ENCODE results near the gene SLCO2A1.
"Not testable (repeated sequence)": the region's sequence is repeated elsewhere in the genome, so short reads cannot be mapped to it uniquely, and the experiment has no call there.

The SLCO2A1 gene

DNA sequence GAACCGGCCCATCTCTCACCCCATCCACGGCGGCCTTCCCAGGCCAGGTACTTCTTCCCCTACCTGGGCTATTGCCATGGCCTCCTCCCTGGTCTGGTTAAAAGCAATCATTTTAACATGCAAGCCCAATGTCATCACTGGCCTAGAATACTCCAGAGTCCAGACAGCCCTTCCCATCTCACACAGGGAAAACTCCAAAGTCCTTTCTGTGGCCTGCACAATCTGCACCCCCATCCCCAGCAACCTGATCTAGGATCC, 45.8 kb upstream of the SLCO2A1 start:
- no peak for DNase-seq (ENCODE audit: low read depth)
- H3K4me3 ChIP-seq (ENCODE audit: control insufficient read depth, low read depth, low read length) = no peak overlapping the region
- no peak for TF ChIP-seq CTCF (IDR thresholded peaks at IDR 0.05; ENCODE audit: control insufficient read depth, insufficient read depth, low read depth, low read length, missing control alignments)

DNA sequence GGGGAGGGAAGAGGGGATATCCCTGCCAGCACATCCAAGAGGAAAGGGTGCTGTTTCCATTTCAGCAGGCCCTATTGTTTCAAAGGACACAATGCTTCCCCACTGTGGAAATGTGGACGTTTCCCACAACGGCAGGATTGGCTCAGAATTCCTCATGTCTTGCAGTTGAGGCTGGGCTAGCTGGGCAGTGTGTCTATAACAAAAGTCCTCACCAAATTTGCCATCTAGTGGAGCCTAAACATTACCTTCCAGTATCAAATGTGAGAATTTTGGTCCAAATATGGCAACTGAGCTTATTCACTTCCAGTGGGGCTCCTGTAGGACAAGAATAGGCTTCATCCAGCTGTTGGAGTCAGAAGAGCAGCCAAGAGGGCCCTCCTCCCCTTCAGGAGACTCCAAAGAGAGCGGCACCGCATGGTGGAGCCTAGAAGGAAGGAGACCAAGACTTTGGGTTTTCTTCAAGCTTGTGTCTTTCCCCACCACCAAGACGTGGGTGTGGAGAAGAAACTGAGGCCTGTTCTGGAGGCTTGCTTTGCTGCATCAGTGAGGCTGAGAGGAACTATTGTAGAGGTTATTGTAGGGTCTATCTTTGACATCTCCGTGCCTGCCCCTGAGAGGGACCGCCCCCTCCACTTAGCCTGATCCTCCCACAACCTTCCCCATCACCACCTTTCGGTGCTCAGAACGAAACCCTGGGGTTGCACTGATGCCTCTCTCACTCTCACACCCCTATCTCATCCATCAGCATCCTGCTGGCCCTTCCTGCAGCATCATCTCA, 45.3 kb upstream of the SLCO2A1 start:
- no peak overlapping the region for H3K4me3 ChIP-seq (ENCODE audit: control insufficient read depth, low read depth, low read length)
- no peak for DNase-seq (ENCODE audit: low read depth)
- no peak for TF ChIP-seq CTCF (IDR thresholded peaks at IDR 0.05; ENCODE audit: control insufficient read depth, insufficient read depth, low read depth, low read length, missing control alignments)

GRCh38 chr3:134074001-134074789, 44.5 kb upstream of the SLCO2A1 start:
- no peak for TF ChIP-seq CTCF (IDR thresholded peaks at IDR 0.05; ENCODE audit: control insufficient read depth, insufficient read depth, low read depth, low read length, missing control alignments)

DNA sequence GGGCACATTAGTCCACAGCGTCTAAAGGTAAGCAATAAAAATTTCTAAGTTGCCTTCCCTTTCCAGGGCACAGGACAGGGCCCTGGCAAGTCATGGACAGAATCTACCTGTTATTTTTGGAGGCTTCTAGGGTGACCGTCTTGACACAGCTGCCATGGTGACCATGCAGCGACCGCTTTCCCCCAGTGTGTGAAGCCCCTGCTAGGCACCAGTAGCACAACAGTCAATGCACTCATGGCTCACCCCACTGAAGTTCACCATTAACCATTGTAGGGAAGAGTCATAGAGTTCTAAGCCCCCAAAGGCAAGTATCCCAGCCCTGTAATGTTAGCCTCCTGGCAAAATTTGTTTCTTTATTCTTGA, 43.8 kb upstream of the SLCO2A1 start:
- TF ChIP-seq CTCF (IDR thresholded peaks at IDR 0.05; ENCODE audit: control insufficient read depth, insufficient read depth, low read depth, low read length, missing control alignments) = no peak
- no peak overlapping the region for H3K4me3 ChIP-seq (ENCODE audit: control insufficient read depth, low read depth, low read length)
- no peak for DNase-seq (ENCODE audit: low read depth)

More at GRCh38 chr3:134074001-134074789, 44.5 kb upstream of the SLCO2A1 start:
- H3K4me3 ChIP-seq (ENCODE audit: control insufficient read depth, low read depth, low read length) = no peak overlapping the region
- DNase-seq (ENCODE audit: low read depth) = no peak

DNA sequence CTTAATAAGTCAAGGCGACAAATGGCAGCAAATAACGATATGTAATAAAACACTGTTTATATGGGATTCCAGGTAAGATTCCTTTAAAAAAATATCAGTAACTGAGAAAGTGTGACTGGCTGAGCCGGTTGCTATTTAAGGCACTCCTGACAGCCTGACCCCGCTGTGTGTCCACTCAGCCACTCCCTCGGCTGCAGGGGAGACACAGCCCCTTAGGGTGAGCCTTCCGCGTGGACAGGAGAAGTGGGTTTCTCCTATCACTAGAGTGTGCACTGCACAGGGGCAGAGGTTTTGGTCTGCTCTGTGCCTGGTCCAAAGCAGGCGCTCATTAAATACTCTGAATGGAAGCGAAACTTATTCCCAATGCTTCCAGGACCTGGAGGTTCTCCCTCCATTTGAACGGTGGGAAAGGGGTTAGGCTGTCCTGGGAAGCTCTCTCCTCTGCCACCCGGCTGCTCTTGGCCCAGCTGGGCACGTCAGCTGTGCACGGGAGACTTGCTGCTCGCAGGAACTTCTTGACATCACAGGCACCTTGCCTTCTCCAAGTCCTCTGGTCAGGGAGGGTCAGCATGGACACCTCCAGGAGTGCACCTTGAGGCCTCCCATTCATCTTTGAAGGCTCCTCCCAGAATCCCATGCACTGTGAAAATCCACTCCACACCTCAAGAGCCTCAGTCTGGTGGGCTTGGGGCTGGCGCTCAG, 43.3 kb upstream of the SLCO2A1 start:
- no peak for TF ChIP-seq CTCF (IDR thresholded peaks at IDR 0.05; ENCODE audit: control insufficient read depth, insufficient read depth, low read depth, low read length, missing control alignments)
- no peak overlapping the region for H3K4me3 ChIP-seq (ENCODE audit: control insufficient read depth, low read depth, low read length)
- DNase-seq (ENCODE audit: low read depth) = no peak

DNA sequence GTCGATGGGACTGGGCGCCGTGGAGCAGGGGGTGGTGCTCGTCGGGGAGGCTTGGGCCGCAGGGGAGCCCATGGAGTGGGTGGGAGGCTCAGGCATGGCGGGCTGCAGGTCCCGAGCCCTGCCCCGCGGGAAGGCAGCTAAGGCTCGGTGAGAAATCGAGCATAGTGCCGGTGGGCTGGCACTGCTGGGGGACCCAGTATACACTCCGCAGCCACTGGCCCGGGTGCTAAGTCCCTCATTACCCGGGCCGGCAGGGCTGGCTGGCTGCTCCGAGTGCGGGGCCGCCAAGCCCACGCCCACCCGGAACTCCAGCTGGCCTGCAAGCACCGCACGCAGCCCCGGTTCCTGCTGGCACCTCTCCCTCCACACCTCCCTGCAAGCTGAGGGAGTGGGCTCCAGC, 40.6 kb upstream of the SLCO2A1 start:
- not testable (repeated sequence) for DNase-seq (ENCODE audit: low read depth); H3K4me3 ChIP-seq (ENCODE audit: control insufficient read depth, low read depth, low read length)

DNA sequence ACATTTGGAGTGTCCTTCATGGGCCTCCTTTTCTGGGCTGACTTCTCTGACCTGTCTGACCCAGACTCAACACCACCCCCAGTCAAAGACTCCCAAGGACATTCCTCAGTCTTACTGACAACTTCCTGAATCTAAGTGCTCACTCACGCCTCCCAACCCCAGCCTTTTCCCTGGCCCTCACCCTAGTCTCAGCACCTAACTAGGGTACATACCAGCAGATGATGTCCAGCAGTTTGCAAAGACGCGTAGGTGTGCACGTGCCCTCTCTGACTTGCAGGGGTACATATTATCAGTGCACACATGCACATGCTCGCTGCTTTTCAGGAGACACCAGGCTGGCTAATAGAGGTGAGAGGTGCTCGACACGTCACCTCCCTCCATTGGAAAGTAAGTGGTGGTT, 38.7 kb upstream of the SLCO2A1 start:
- no peak for TF ChIP-seq CTCF (IDR thresholded peaks at IDR 0.05; ENCODE audit: control insufficient read depth, insufficient read depth, low read depth, low read length, missing control alignments)
- no peak overlapping the region for H3K4me3 ChIP-seq (ENCODE audit: control insufficient read depth, low read depth, low read length)
- no peak for DNase-seq (ENCODE audit: low read depth)

All from AG09309 (cell line).